IMR-90 (cell line): ENCODE results near the gene RAB11FIP3. TPM values are rescaled to one million over a fixed set of nuclear protein-coding genes. Genes with fewer than 3 reads are reported as not detected.

Source experiments
- ATAC-seq: fragments of 200-7000 bp; cut with Tn5 transposase; 2 replicates; pipeline ENCODE4 v1.9.1; 2020; ENCODE audit warnings: low read depth, mild to moderate bottlenecking, moderate library complexity
- BruUV-seq: library from RNA; stranded (reverse); fragments of 400-500 nt; replicated peaks from 2 replicates; lab custom pipeline; 2021; lab: Mats Ljungman, UMichigan
- CTCF ChIA-PET: fragments of 300-600 bp; formaldehyde crosslinking; extraction: SDS; loops from one replicate; lab custom pipeline; 2021; ENCODE audit warnings: antibody characterized with exemption; lab: Yijun Ruan, JAX
- POLR2A ChIA-PET: fragments of 300-600 bp; sonication (Branson Sonifier 250); formaldehyde crosslinking; loops from one replicate; lab custom pipeline; 2022; ENCODE audit warnings: antibody characterized with exemption; ENCODE audit not compliant: unreplicated experiment; lab: Charles Lee
- DNase-seq: peaks from one replicate; pipeline ENCODE4 v3.0.0; 2013
- H2AFZ ChIP-seq: replicated peaks from 2 replicates; pipeline ENCODE3; 2013; ENCODE audit warnings: low read length, mild to moderate bottlenecking; ENCODE audit not compliant: poor library complexity
- H2AK5ac ChIP-seq: 2 replicates; pipeline ENCODE4 v1.6.1; 2013; ENCODE audit warnings: low read depth, low read length, inconsistent platforms
- H2AK9ac ChIP-seq: replicated peaks from 2 replicates; pipeline ENCODE3; 2013; ENCODE audit warnings: mild to moderate bottlenecking, low read depth, low read length, moderate library complexity; ENCODE audit not compliant: poor library complexity
- H2BK120ac ChIP-seq: 2 replicates; pipeline ENCODE4 v1.6.1; 2013; ENCODE audit warnings: low read depth, low read length, inconsistent platforms
- H2BK15ac ChIP-seq: 3 replicates; pipeline ENCODE4 v1.6.1; 2013; ENCODE audit warnings: low read depth, low read length, inconsistent platforms
- H2BK20ac ChIP-seq: 2 replicates; pipeline ENCODE4 v1.6.1; 2013; ENCODE audit warnings: low read depth, mild to moderate bottlenecking, inconsistent platforms, low read length, moderate library complexity
- H2BK5ac ChIP-seq: 2 replicates; pipeline ENCODE4 v1.6.1; 2013; ENCODE audit warnings: mild to moderate bottlenecking, low read depth, low read length, inconsistent platforms; ENCODE audit not compliant: poor library complexity, severe bottlenecking
- H3K14ac ChIP-seq: replicated peaks from 2 replicates; pipeline ENCODE4 v1.6.1; 2013; ENCODE audit warnings: low read depth, low read length, inconsistent platforms
- H3K18ac ChIP-seq: 2 replicates; pipeline ENCODE4 v1.6.1; 2013; ENCODE audit warnings: low read depth, low read length, control low read depth
- H3K23ac ChIP-seq: 2 replicates; pipeline ENCODE4 v1.6.1; 2013; ENCODE audit warnings: low read depth, low read length, inconsistent platforms
- H3K27ac ChIP-seq: 2 replicates; pipeline ENCODE4 v1.5.1; 2013; ENCODE audit warnings: mild to moderate bottlenecking, control low read depth, low read length; ENCODE audit not compliant: insufficient read depth
- H3K27me3 ChIP-seq: 2 replicates; pipeline ENCODE4 v1.6.1; 2013; ENCODE audit warnings: low read length; ENCODE audit not compliant: control insufficient read depth, insufficient read depth
- H3K36me3 ChIP-seq: 2 replicates; pipeline ENCODE4 v1.6.1; 2013; ENCODE audit warnings: low read length, mixed read lengths; ENCODE audit not compliant: control insufficient read depth, insufficient read depth
- H3K4ac ChIP-seq: 2 replicates; pipeline ENCODE4 v1.6.1; 2013; ENCODE audit warnings: low read depth, low read length, inconsistent platforms
- H3K4me1 ChIP-seq: 2 replicates; pipeline ENCODE4 v1.6.1; 2013; ENCODE audit warnings: low read length, mixed read lengths; ENCODE audit not compliant: control insufficient read depth, insufficient read depth
- H3K4me2 ChIP-seq: 2 replicates; pipeline ENCODE4 v1.6.1; 2013; ENCODE audit warnings: low read depth, mild to moderate bottlenecking, control low read depth, low read length, moderate library complexity
- H3K4me3 ChIP-seq: 2 replicates; pipeline ENCODE4 v1.5.1; 2013; ENCODE audit warnings: low read depth, mild to moderate bottlenecking, control low read depth, low read length, moderate library complexity; ENCODE audit not compliant: insufficient read depth
- H3K56ac ChIP-seq: 2 replicates; pipeline ENCODE4 v1.6.1; 2013; ENCODE audit warnings: low read length, inconsistent platforms; ENCODE audit not compliant: insufficient read depth; ENCODE audit errors: extremely low read depth
- H3K79me1 ChIP-seq, 2 experiments: 2 replicates each; pipeline ENCODE4 v1.6.1; 2013; ENCODE audit warnings: low read length in 2 of 2, inconsistent platforms in 1 of 2, low read depth in 1 of 2
- H3K9ac ChIP-seq: 2 replicates; pipeline ENCODE4 v1.6.1; 2013; ENCODE audit warnings: low read depth, low read length, control low read depth
- H3K9me1 ChIP-seq: 2 replicates; pipeline ENCODE4 v1.6.1; 2013; ENCODE audit warnings: low read length, inconsistent platforms; ENCODE audit not compliant: insufficient read depth
- H3K9me3 ChIP-seq: 2 replicates; pipeline ENCODE4 v1.6.1; 2013; ENCODE audit warnings: low read length; ENCODE audit not compliant: control insufficient read depth, insufficient read depth
- H4K20me1 ChIP-seq: 2 replicates; pipeline ENCODE4 v1.6.1; 2013; ENCODE audit warnings: low read length, inconsistent platforms; ENCODE audit not compliant: insufficient read depth
- H4K5ac ChIP-seq: 2 replicates; pipeline ENCODE4 v1.6.1; 2013; ENCODE audit warnings: mild to moderate bottlenecking, low read depth, low read length, control low read depth
- H4K8ac ChIP-seq, 2 experiments: 2 replicates each; pipeline ENCODE4 v1.6.1; 2013; ENCODE audit warnings: low read depth in 2 of 2, low read length in 2 of 2, control low read depth in 1 of 2, inconsistent platforms in 1 of 2
- H4K91ac ChIP-seq: 2 replicates; pipeline ENCODE4 v1.6.1; 2013; ENCODE audit warnings: low read depth, low read length, inconsistent platforms; ENCODE audit not compliant: insufficient read depth
- CEBPB ChIP-seq: IDR thresholded peaks from 2 replicates; pipeline ENCODE4 v1.6.1; 2012; ENCODE audit warnings: low read depth, low read length, improper control_type of control experiment
- CHD1 ChIP-seq: IDR thresholded peaks from 2 replicates; pipeline ENCODE4 v1.6.1; 2012; ENCODE audit warnings: low read depth, low read length, improper control_type of control experiment
- FOS ChIP-seq: fragments of 150-350 bp; IDR thresholded peaks from 2 replicates; pipeline ENCODE4 v1.6.1; 2016; ENCODE audit warnings: low read depth, low read length
- MAFK ChIP-seq: IDR thresholded peaks from 2 replicates; pipeline ENCODE4 v1.6.1; 2012; ENCODE audit warnings: low read depth, low read length, improper control_type of control experiment
- MAZ ChIP-seq: IDR thresholded peaks from 2 replicates; pipeline ENCODE4 v1.6.1; 2012; ENCODE audit warnings: low read depth, mild to moderate bottlenecking, low read length, improper control_type of control experiment, moderate library complexity, borderline replicate concordance
- MXI1 ChIP-seq: IDR thresholded peaks from 2 replicates; pipeline ENCODE4 v1.6.1; 2012; ENCODE audit warnings: low read depth, mild to moderate bottlenecking, low read length, moderate library complexity, borderline replicate concordance
- NFE2L2 ChIP-seq: fragments of 150-350 bp; IDR thresholded peaks from 2 replicates; pipeline ENCODE4 v1.6.1; 2016; ENCODE audit warnings: low read depth, mild to moderate bottlenecking, low read length
- POLR2A ChIP-seq: IDR thresholded peaks from 2 replicates; pipeline ENCODE4 v1.6.1; 2012; ENCODE audit warnings: mild to moderate bottlenecking, low read depth, low read length
- RAD21 ChIP-seq: IDR thresholded peaks from 2 replicates; pipeline ENCODE4 v1.6.1; 2012; ENCODE audit warnings: low read length, improper control_type of control experiment
- RCOR1 ChIP-seq: IDR thresholded peaks from 2 replicates; pipeline ENCODE4 v1.6.1; 2012; ENCODE audit warnings: mild to moderate bottlenecking, low read length, improper control_type of control experiment; ENCODE audit not compliant: insufficient replicate concordance
- RFX5 ChIP-seq: IDR thresholded peaks from 2 replicates; pipeline ENCODE4 v1.8.0; 2012; ENCODE audit warnings: low read depth, mild to moderate bottlenecking, low read length, moderate library complexity
- SMC3 ChIP-seq: fragments of 150-350 bp; IDR thresholded peaks from 2 replicates; pipeline ENCODE4 v1.6.1; 2016; ENCODE audit warnings: low read depth, mild to moderate bottlenecking, antibody characterized with exemption, low read length, moderate library complexity
- USF2 ChIP-seq: fragments of 150-350 bp; IDR thresholded peaks from 2 replicates; pipeline ENCODE4 v1.6.1; 2017; ENCODE audit warnings: mild to moderate bottlenecking, antibody characterized with exemption, low read length, low read depth
- WGBS, 2 experiments: methylation state at CpG; one replicate each; pipeline versions ENCODE4 v1.1.5 to v1.1.7; 2013; ENCODE audit warnings: missing lambda C conversion rate in 2 of 2; ENCODE audit not compliant: insufficient read length in 1 of 2; ENCODE audit errors: extremely low coverage in 2 of 2; 5-methylcytosine and 5-hydroxymethylcytosine counted together
- dilution Hi-C: fragments of 300-500 bp; cut with HindIII; formaldehyde crosslinking; loops from one replicate; pipeline ENCODE4 v1.14.3; 2018; ENCODE audit warnings: low sequenced_read_pairs; ENCODE audit not compliant: unreplicated experiment
- in situ Hi-C: fragments of 300-500 bp; cut with MboI; formaldehyde crosslinking; loops from 3 replicates; pipeline ENCODE4 v1.14.3; 2019; ENCODE audit warnings: low sequenced_read_pairs, inconsistent platforms, mixed read lengths
- intact Hi-C: fragments of 100-400 bp; cut with micrococcal nuclease; formaldehyde crosslinking; loops from 2 replicates; pipeline ENCODE4 v1.10.0; 2022
- polyA plus RNA-seq, 3 experiments: library from polyadenylated mRNA; depleted of rRNA; stranded (reverse); fragments of >200 nt; gene quantifications; 2 replicates each; pipeline ENCODE4 v1.2.3, GENCODE V29; 2012; ENCODE audit warnings: low replicate concordance in 1 of 3
- total RNA-seq: library from RNA; depleted of rRNA; stranded (reverse); fragments of >200 nt; gene quantifications from 2 replicates; pipeline ENCODE4 v1.2.3, GENCODE V29; 2012
- TF ChIP-seq, protein P1 (sequence below): conservative IDR thresholded peaks from 2 replicates; pipeline ENCODE4 v1.5.1; 2012; ENCODE audit warnings: mild to moderate bottlenecking, low read depth, low read length, improper control_type of control experiment

The RAB11FIP3 gene
- total and polyA plus RNA-seq, 2 of the 4 experiments (the other 2 are of a cell fraction): 7.5 to 22.5 TPM

- H3K14ac ChIP-seq: no peak overlapping the region
- ChIA-PET CTCF (interaction anchor here (0.6 kb wide), 1 partner anchor 185 kb away, joined by 3 read pairs; the partner anchor contains the start of gene METTL26), POLR2A (no interaction called here)
- H3K27me3 ChIP-seq: no peaks in the 10 kb centered on the region
- H2AK5ac ChIP-seq: no peak overlapping the region
- H2BK20ac ChIP-seq: no peak overlapping the region
- no peak overlapping the region for H4K8ac ChIP-seq
- no peak overlapping the region for H4K91ac ChIP-seq
- H4K20me1 ChIP-seq: peaks cover 29% of the 10 kb centered on the region
- no peak overlapping the region for H3K56ac ChIP-seq
- no peak overlapping the region for H2AFZ ChIP-seq
- H3K4me1 ChIP-seq: no peaks in the 10 kb centered on the region
- no peak overlapping the region for H3K9ac ChIP-seq
- H2BK120ac ChIP-seq: no peak overlapping the region
- peaks cover 13% of the 10 kb centered on the region for H3K9me1 ChIP-seq
- BruUV-seq: no TSS peak
- H2BK15ac ChIP-seq: no peak overlapping the region
- DNase-seq (no peak), ATAC-seq (no peak)
- no peak overlapping the region for H3K23ac ChIP-seq
- intact Hi-C loops: no loop called here
- no peak overlapping the region for H2AK9ac ChIP-seq
- no peak overlapping the region for H3K27ac ChIP-seq
- WGBS, 2 experiments: 100% methylated on average over 1 of the region's 14 CpGs; no CpG with 5 or more reads in 1 of the 2 experiments
- H2BK5ac ChIP-seq: no peak overlapping the region
- H3K4ac ChIP-seq: no peak overlapping the region
- dilution Hi-C loops: no loop called here
- H3K36me3 ChIP-seq: no peaks in the 10 kb centered on the region
- H3K4me3 ChIP-seq: no peak overlapping the region
- no peak overlapping the region for H3K4me2 ChIP-seq
- no peaks in the 10 kb centered on the region for H3K9me3 ChIP-seq
- H4K5ac ChIP-seq: no peak overlapping the region
- no peak for TF ChIP-seq MAZ
- TF ChIP-seq POLR2A: no peak
- TF ChIP-seq FOS: no peak
- no peak for TF ChIP-seq CHD1
- no peak for TF ChIP-seq RCOR1
- TF ChIP-seq NFE2L2: no peak
- no peak for TF ChIP-seq MAFK
- TF ChIP-seq RAD21: no peak
- no peak for TF ChIP-seq CEBPB
- TF ChIP-seq, protein P1, sequence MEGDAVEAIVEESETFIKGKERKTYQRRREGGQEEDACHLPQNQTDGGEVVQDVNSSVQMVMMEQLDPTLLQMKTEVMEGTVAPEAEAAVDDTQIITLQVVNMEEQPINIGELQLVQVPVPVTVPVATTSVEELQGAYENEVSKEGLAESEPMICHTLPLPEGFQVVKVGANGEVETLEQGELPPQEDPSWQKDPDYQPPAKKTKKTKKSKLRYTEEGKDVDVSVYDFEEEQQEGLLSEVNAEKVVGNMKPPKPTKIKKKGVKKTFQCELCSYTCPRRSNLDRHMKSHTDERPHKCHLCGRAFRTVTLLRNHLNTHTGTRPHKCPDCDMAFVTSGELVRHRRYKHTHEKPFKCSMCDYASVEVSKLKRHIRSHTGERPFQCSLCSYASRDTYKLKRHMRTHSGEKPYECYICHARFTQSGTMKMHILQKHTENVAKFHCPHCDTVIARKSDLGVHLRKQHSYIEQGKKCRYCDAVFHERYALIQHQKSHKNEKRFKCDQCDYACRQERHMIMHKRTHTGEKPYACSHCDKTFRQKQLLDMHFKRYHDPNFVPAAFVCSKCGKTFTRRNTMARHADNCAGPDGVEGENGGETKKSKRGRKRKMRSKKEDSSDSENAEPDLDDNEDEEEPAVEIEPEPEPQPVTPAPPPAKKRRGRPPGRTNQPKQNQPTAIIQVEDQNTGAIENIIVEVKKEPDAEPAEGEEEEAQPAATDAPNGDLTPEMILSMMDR: no peak
- no peak for TF ChIP-seq SMC3
- TF ChIP-seq RFX5: no peak
- no peak for TF ChIP-seq MXI1
- no peak for TF ChIP-seq USF2
- H3K79me1 ChIP-seq: peaks cover 18 to 51% of the 10 kb centered on the region in 2 experiments
- H3K18ac ChIP-seq: no peak overlapping the region
- in situ Hi-C loops: no loop called here
Observed at GRCh38 chr16:450785-451512, 25.5 kb downstream of the RAB11FIP3 start.
